CD4-positive, alpha-beta T cell (primary cell): ENCODE data around the gene REV1. TPM values are rescaled to one million over a fixed set of nuclear protein-coding genes. Genes with fewer than 3 reads are reported as not detected.

Experiments
- ATAC-seq: fragments of 200-7000 bp; cut with Tn5 transposase; one replicate; pipeline ENCODE4 v1.10.0; 2022; ENCODE audit warnings: mild to moderate bottlenecking; ENCODE audit not compliant: poor library complexity
- CTCF ChIA-PET: fragments of 350-600 bp; sonication (Branson Sonifier 250); formaldehyde crosslinking; loops from one replicate; lab custom pipeline; 2021; ENCODE audit warnings: antibody characterized with exemption, inconsistent platforms; lab: Charles Lee
- POLR2A ChIA-PET: fragments of 350-600 bp; sonication (Branson Sonifier 250); formaldehyde crosslinking; loops from one replicate; lab custom pipeline; 2021; ENCODE audit warnings: antibody characterized with exemption, inconsistent platforms; lab: Charles Lee
- DNase-seq, 14 experiments: peaks; one replicate each; pipeline ENCODE4 v3.0.0-alpha.2; 2013 to 2020; ENCODE audit warnings: mixed read lengths in 2 of 14
- H3K27ac ChIP-seq, 2 donors: one replicate each; pipeline versions ENCODE4 v1.5.1 to v1.7.0; 2013; ENCODE audit warnings: low read length in 2 of 2, low read depth in 1 of 2, mild to moderate bottlenecking in 1 of 2
- H3K27me3 ChIP-seq, 2 experiments: 1 replicate in 1 of 2; 2 replicates in 1 of 2; pipeline versions ENCODE4 v1.6.1 to v1.7.0; 2013; ENCODE audit warnings: low read length in 2 of 2, control low read depth in 1 of 2, mild to moderate bottlenecking in 1 of 2, moderate library complexity in 1 of 2; ENCODE audit not compliant: insufficient read depth in 2 of 2, control insufficient read depth in 1 of 2
- H3K36me3 ChIP-seq: one replicate; pipeline ENCODE4 v1.6.1; 2013; ENCODE audit warnings: low read length, control low read depth; ENCODE audit not compliant: insufficient read depth
- H3K4me1 ChIP-seq: one replicate; pipeline ENCODE4 v1.6.1; 2013; ENCODE audit warnings: low read length, control low read depth; ENCODE audit not compliant: insufficient read depth
- H3K4me3 ChIP-seq: one replicate; pipeline ENCODE4 v1.5.1; 2013; ENCODE audit warnings: mild to moderate bottlenecking, low read length, moderate library complexity
- H3K9me3 ChIP-seq, 2 experiments: 1 replicate in 1 of 2; 2 replicates in 1 of 2; pipeline versions ENCODE4 v1.6.1 to v1.7.0; 2013; ENCODE audit warnings: low read length in 2 of 2, mild to moderate bottlenecking in 2 of 2, control low read depth in 1 of 2, moderate library complexity in 1 of 2; ENCODE audit not compliant: control insufficient read depth in 1 of 2, insufficient read depth in 1 of 2
- H3K27ac Mint-ChIP-seq: one replicate; pipeline ENCODE4 v1.8.0; 2020; ENCODE audit warnings: mixed read lengths
- H3K27me3 Mint-ChIP-seq: one replicate; pipeline ENCODE4 v1.8.0; 2021; ENCODE audit warnings: mixed read lengths
- H3K36me3 Mint-ChIP-seq: one replicate; pipeline ENCODE4 v1.8.0; 2021; ENCODE audit warnings: low read depth, mixed read lengths
- H3K4me1 Mint-ChIP-seq: one replicate; pipeline ENCODE4 v1.8.0; 2021; ENCODE audit warnings: low read depth, mixed read lengths
- H3K4me3 Mint-ChIP-seq: one replicate; pipeline ENCODE4 v1.8.0; 2020; ENCODE audit warnings: mild to moderate bottlenecking, mixed read lengths
- H3K9me3 Mint-ChIP-seq: one replicate; pipeline ENCODE4 v1.8.0; 2020; ENCODE audit warnings: mixed read lengths
- CTCF ChIP-seq: fragments of 200-600 bp; IDR thresholded peaks from one replicate; pipeline ENCODE4 v1.8.0; 2022; ENCODE audit warnings: antibody characterized with exemption, mild to moderate bottlenecking
- intact Hi-C, 2 experiments: fragments of 100-400 bp; cut with DNase I in 1 of 2; cut with micrococcal nuclease in 1 of 2; formaldehyde crosslinking; loops; one replicate each; pipeline versions ENCODE4 v1.15.1 to v1.9.0; 2023 to 2025; cut with DNase I, micrococcal nuclease
- total RNA-seq, 174 experiments: library from RNA in 2 of 174; stranded (reverse) in 2 of 174; gene quantifications; one replicate each; pipeline ENCODE4 v1.2.3 and lab custom pipeline; 2021 to 2026

Gene REV1
- total RNA-seq, 2 experiments from 2014 or later: 39.8 TPM

- ChIA-PET CTCF (no interaction called here), POLR2A (no interaction called here)
- H3K27ac Mint-ChIP-seq: no peak overlapping the region
Observed at GRCh38 chr2:99445065-99445464, 44.8 kb downstream of the REV1 start.

GRCh38 chr2:99444222-99444621 lies 45.6 kb downstream of the REV1 start:
- Histone ChIP-seq H3K9me3 (no peaks in the 10 kb centered on the region), H3K4me1 (no peaks in the 10 kb centered on the region), H3K27ac (no peak overlapping the region), H3K27me3 (no peaks in the 10 kb centered on the region), H3K36me3 (peaks cover 43% of the 10 kb centered on the region), H3K4me3 (no peak overlapping the region)
- ChIA-PET POLR2A (no interaction called here), CTCF (interaction anchor here (0.7 to 0.9 kb wide), 2 partner anchors 46 to 112 kb away, joined by 3 to 4 read pairs; partner anchors contain the start of gene REV1)
- TF ChIP-seq CTCF: no peak
- Mint-ChIP-seq H3K4me1 (peaks cover 27% of the 10 kb centered on the region), H3K27ac (no peak overlapping the region), H3K9me3 (no peaks in the 10 kb centered on the region), H3K27me3 (no peaks in the 10 kb centered on the region), H3K4me3 (no peak overlapping the region), H3K36me3 (peaks cover 64% of the 10 kb centered on the region)
- DNase-seq: no peak
- ATAC-seq: no peak
- intact Hi-C loops: loop anchor here in 1 of 2 experiments (5.0 kb wide), 1 partner anchor 43 kb away; no protein-coding TSS in a partner anchor

More at GRCh38 chr2:99445065-99445464, 44.8 kb downstream of the REV1 start:
- intact Hi-C loops: no loop called here
- Histone ChIP-seq H3K4me3 (no peak overlapping the region), H3K9me3 (no peaks in the 10 kb centered on the region), H3K27me3 (no peaks in the 10 kb centered on the region), H3K4me1 (no peaks in the 10 kb centered on the region), H3K36me3 (peaks cover 45% of the 10 kb centered on the region), H3K27ac (no peak overlapping the region)
- peaks cover 57% of the 10 kb centered on the region for H3K36me3 Mint-ChIP-seq
- TF ChIP-seq CTCF: no peak
- H3K9me3 Mint-ChIP-seq: no peaks in the 10 kb centered on the region
- H3K4me3 Mint-ChIP-seq: no peak overlapping the region
- no peak for DNase-seq
- no peak for ATAC-seq
- H3K4me1 Mint-ChIP-seq: peaks cover 27% of the 10 kb centered on the region
- no peaks in the 10 kb centered on the region for H3K27me3 Mint-ChIP-seq

GRCh38 chr2:99442837-99443236 lies 47.0 kb downstream of the REV1 start:
- peaks cover 21% of the 10 kb centered on the region for H3K4me1 Mint-ChIP-seq
- H3K36me3 Mint-ChIP-seq: peaks cover 67% of the 10 kb centered on the region
- H3K4me3 Mint-ChIP-seq: no peak overlapping the region
- CTCF ChIA-PET: no interaction called here
- DNase-seq (peak in 3 of 14 experiments; percentile 4 to 13 (median 9)), ATAC-seq (no peak)
- no peaks in the 10 kb centered on the region for H3K9me3 Mint-ChIP-seq
- POLR2A ChIA-PET: interaction anchor here (0.7 kb wide), 1 partner anchor 21 kb away, joined by 6 read pairs; no protein-coding TSS in a partner anchor
- Histone ChIP-seq H3K27ac (no peak overlapping the region), H3K9me3 (no peaks in the 10 kb centered on the region), H3K27me3 (no peaks in the 10 kb centered on the region), H3K36me3 (peaks cover 42% of the 10 kb centered on the region), H3K4me3 (no peak overlapping the region), H3K4me1 (no peaks in the 10 kb centered on the region)
- no peak for TF ChIP-seq CTCF
- intact Hi-C loops: loop anchor here in 1 of 2 experiments (5.0 kb wide), 1 partner anchor 44 kb away; no protein-coding TSS in a partner anchor
- H3K27ac Mint-ChIP-seq: no peak overlapping the region
- H3K27me3 Mint-ChIP-seq: no peaks in the 10 kb centered on the region
